ENCODE results near the gene CCAR1. TPM values are rescaled to one million over a fixed set of nuclear protein-coding genes. Genes with fewer than 3 reads are reported as not detected.
"Not testable (repeated sequence)": the region's sequence is repeated elsewhere in the genome, so short reads cannot be mapped to it uniquely, and the experiment has no call there.

CCAR1 gene
- total RNA-seq, 6 experiments from 2014 or later = 16.9 to 30.6 (median 22.4) TPM

DNA sequence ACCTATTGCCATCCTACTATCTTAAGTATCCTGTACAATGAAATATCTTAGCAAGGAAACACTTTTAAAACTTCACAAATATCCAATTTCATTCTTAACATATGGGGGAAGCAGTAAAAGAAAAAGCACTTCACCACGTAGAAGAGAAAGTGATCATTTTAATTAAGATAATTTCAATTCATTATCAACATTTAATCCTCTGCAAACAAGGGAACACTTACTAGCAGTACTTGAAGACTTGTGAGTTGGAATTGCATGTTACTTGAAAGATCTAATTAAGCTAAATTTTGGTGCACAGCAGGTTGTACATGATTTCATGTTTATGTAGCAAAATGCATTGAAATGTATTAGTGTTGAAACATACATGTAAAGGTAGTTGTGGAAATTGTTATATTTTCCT is 20.8 kb upstream of the CCAR1 start:
- Histone ChIP-seq H3K9me3 (no peaks in the 10 kb centered on the region), H3K27ac (no peak overlapping the region), H3K4me3 (no peak overlapping the region), H3K4me1 (no peaks in the 10 kb centered on the region), H3K27me3 (no peaks in the 10 kb centered on the region), H3K36me3 (no peaks in the 10 kb centered on the region)
- 64% methylated on average over 1 of the region's 1 CpG for WGBS (ENCODE audit: insufficient coverage, low coverage, low lambda C conversion rate, missing lambda C conversion rate)
- DNase-seq (no peak), ATAC-seq (no peak)
- intact Hi-C loops (cut with DNase I) = no loop called here
- no peak for TF ChIP-seq POLR2A (IDR thresholded peaks at IDR 0.05)
- no peak for TF ChIP-seq CTCF (IDR thresholded peaks at IDR 0.05)

DNA sequence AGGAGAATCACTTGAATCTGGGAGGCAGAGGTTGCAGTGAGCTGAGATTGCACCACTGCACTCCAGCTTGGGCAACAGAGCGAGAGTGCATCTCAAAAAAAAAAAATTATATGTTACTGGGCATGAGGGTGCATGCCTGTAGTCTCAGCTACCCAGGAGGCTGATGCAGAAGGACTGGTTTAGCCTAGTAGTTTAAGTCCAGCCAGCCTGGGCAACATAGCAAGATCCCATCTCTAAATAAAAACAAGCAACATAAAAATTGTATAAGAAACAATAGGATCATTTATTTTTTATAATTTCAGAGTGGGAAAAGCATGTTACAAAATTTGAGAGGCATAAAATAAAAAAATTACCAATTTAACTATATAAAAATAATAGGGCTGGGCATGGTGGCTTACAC is 15.5 kb upstream of the CCAR1 start:
- Histone ChIP-seq H3K27me3 (no peaks in the 10 kb centered on the region), H3K27ac (no peak overlapping the region), H3K4me3 (no peak overlapping the region), H3K4me1 (no peaks in the 10 kb centered on the region), H3K36me3 (no peaks in the 10 kb centered on the region), H3K9me3 (no peaks in the 10 kb centered on the region)
- no peak for TF ChIP-seq POLR2A (IDR thresholded peaks at IDR 0.05)
- no peak for TF ChIP-seq CTCF (IDR thresholded peaks at IDR 0.05)
- no peak for DNase-seq
- ATAC-seq = no peak
- WGBS (ENCODE audit: insufficient coverage, low coverage, low lambda C conversion rate, missing lambda C conversion rate) = 100% methylated on average over 1 of the region's 1 CpG
- intact Hi-C loops (cut with DNase I) = no loop called here

DNA sequence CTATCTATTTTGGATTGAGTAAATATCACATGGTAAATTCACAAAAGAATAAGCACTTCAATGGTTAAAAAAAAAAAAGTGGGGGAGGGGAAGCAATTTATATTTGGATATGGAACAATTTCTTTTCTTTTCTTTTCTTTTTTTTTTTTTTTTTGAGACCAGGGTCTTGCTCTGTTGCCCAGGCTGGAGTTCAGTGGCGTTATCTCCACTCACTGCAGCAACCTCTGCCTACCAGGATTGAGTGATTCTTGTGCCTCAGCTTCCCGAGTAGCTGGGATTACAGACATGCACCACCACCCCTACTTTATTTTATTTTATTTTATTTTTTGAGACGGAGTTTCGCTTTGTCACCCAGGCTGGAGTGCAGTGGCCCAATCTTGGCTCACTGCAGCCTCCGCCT is 12.1 kb upstream of the CCAR1 start:
- intact Hi-C loops (cut with DNase I); H3K4me3 ChIP-seq; DNase-seq; H3K27me3 ChIP-seq; H3K27ac ChIP-seq; H3K36me3 ChIP-seq; H3K9me3 ChIP-seq; H3K4me1 ChIP-seq; ATAC-seq: not testable (repeated sequence)
- whole genome bisulfite sequencing (ENCODE audit: insufficient coverage, low coverage, low lambda C conversion rate, missing lambda C conversion rate) = 83% methylated on average over 3 of the region's 5 CpGs

- H3K9me3 ChIP-seq; intact Hi-C loops (cut with DNase I); H3K4me1 ChIP-seq; H3K27me3 ChIP-seq; ATAC-seq; H3K27ac ChIP-seq; H3K36me3 ChIP-seq; DNase-seq; H3K4me3 ChIP-seq: not testable (repeated sequence)
- WGBS (ENCODE audit: insufficient coverage, low coverage, low lambda C conversion rate, missing lambda C conversion rate) = 78% methylated on average over 11 of the region's 13 CpGs
These were observed 8.0 kb upstream of the CCAR1 start for GRCh38 chr10:68713065-68713464.

DNA sequence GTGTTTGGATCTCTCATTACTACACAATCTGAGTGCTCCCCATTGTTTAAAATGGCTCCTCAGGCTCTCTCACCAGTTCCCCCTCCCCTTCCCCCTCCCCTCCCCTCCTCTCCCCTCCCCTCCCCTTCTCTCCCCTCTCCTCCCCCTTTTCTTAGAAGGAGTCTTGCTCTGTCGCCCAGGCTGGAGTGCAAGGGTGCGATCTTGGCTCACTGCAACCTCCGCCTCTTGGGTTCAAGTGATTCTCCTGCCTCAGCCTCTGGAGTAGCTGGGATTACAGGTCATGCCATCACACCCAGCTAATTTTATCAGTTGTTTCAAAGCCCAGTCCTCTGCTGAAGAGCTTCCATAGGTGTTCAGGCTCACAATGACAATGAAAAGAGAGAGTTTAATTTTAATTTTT is 3.6 kb upstream of the CCAR1 start:
- Histone ChIP-seq H3K27me3 (no peaks in the 10 kb centered on the region), H3K36me3 (no peaks in the 10 kb centered on the region), H3K4me3 (no peak overlapping the region), H3K9me3 (no peaks in the 10 kb centered on the region), H3K4me1 (peaks cover 0 to 6% (median 2%) of the 10 kb centered on the region in 4 donors), H3K27ac (no peak overlapping the region)
- ATAC-seq = no peak
- intact Hi-C loops (cut with DNase I) = no loop called here
- WGBS (ENCODE audit: insufficient coverage, low coverage, low lambda C conversion rate, missing lambda C conversion rate) = 85% methylated on average over 3 of the region's 3 CpGs
- no peak for DNase-seq
- no peak for TF ChIP-seq CTCF (IDR thresholded peaks at IDR 0.05)
